IMR-90 (cell line): ENCODE results near the gene LY86. TPM values are rescaled to one million over a fixed set of nuclear protein-coding genes. Genes with fewer than 3 reads are reported as not detected.

Source experiments
- ATAC-seq: fragments of 200-7000 bp; cut with Tn5 transposase; 2 replicates; pipeline ENCODE4 v1.9.1; 2020; ENCODE audit warnings: low read depth, mild to moderate bottlenecking, moderate library complexity
- BruUV-seq: library from RNA; stranded (reverse); fragments of 400-500 nt; replicated peaks from 2 replicates; lab custom pipeline; 2021; lab: Mats Ljungman, UMichigan
- CTCF ChIA-PET: fragments of 300-600 bp; formaldehyde crosslinking; extraction: SDS; loops from one replicate; lab custom pipeline; 2021; ENCODE audit warnings: antibody characterized with exemption; lab: Yijun Ruan, JAX
- POLR2A ChIA-PET: fragments of 300-600 bp; sonication (Branson Sonifier 250); formaldehyde crosslinking; loops from one replicate; lab custom pipeline; 2022; ENCODE audit warnings: antibody characterized with exemption; ENCODE audit not compliant: unreplicated experiment; lab: Charles Lee
- DNase-seq: peaks from one replicate; pipeline ENCODE4 v3.0.0; 2013
- H2AFZ ChIP-seq: replicated peaks from 2 replicates; pipeline ENCODE3; 2013; ENCODE audit warnings: low read length, mild to moderate bottlenecking; ENCODE audit not compliant: poor library complexity
- H2AK5ac ChIP-seq: 2 replicates; pipeline ENCODE4 v1.6.1; 2013; ENCODE audit warnings: low read depth, low read length, inconsistent platforms
- H2AK9ac ChIP-seq: replicated peaks from 2 replicates; pipeline ENCODE3; 2013; ENCODE audit warnings: mild to moderate bottlenecking, low read depth, low read length, moderate library complexity; ENCODE audit not compliant: poor library complexity
- H2BK120ac ChIP-seq: 2 replicates; pipeline ENCODE4 v1.6.1; 2013; ENCODE audit warnings: low read depth, low read length, inconsistent platforms
- H2BK15ac ChIP-seq: 3 replicates; pipeline ENCODE4 v1.6.1; 2013; ENCODE audit warnings: low read depth, low read length, inconsistent platforms
- H2BK20ac ChIP-seq: 2 replicates; pipeline ENCODE4 v1.6.1; 2013; ENCODE audit warnings: low read depth, mild to moderate bottlenecking, inconsistent platforms, low read length, moderate library complexity
- H2BK5ac ChIP-seq: 2 replicates; pipeline ENCODE4 v1.6.1; 2013; ENCODE audit warnings: mild to moderate bottlenecking, low read depth, low read length, inconsistent platforms; ENCODE audit not compliant: poor library complexity, severe bottlenecking
- H3K14ac ChIP-seq: replicated peaks from 2 replicates; pipeline ENCODE4 v1.6.1; 2013; ENCODE audit warnings: low read depth, low read length, inconsistent platforms
- H3K18ac ChIP-seq: 2 replicates; pipeline ENCODE4 v1.6.1; 2013; ENCODE audit warnings: low read depth, low read length, control low read depth
- H3K23ac ChIP-seq: 2 replicates; pipeline ENCODE4 v1.6.1; 2013; ENCODE audit warnings: low read depth, low read length, inconsistent platforms
- H3K27ac ChIP-seq: 2 replicates; pipeline ENCODE4 v1.5.1; 2013; ENCODE audit warnings: mild to moderate bottlenecking, control low read depth, low read length; ENCODE audit not compliant: insufficient read depth
- H3K27me3 ChIP-seq: 2 replicates; pipeline ENCODE4 v1.6.1; 2013; ENCODE audit warnings: low read length; ENCODE audit not compliant: control insufficient read depth, insufficient read depth
- H3K36me3 ChIP-seq: 2 replicates; pipeline ENCODE4 v1.6.1; 2013; ENCODE audit warnings: low read length, mixed read lengths; ENCODE audit not compliant: control insufficient read depth, insufficient read depth
- H3K4ac ChIP-seq: 2 replicates; pipeline ENCODE4 v1.6.1; 2013; ENCODE audit warnings: low read depth, low read length, inconsistent platforms
- H3K4me1 ChIP-seq: 2 replicates; pipeline ENCODE4 v1.6.1; 2013; ENCODE audit warnings: low read length, mixed read lengths; ENCODE audit not compliant: control insufficient read depth, insufficient read depth
- H3K4me2 ChIP-seq: 2 replicates; pipeline ENCODE4 v1.6.1; 2013; ENCODE audit warnings: low read depth, mild to moderate bottlenecking, control low read depth, low read length, moderate library complexity
- H3K4me3 ChIP-seq: 2 replicates; pipeline ENCODE4 v1.5.1; 2013; ENCODE audit warnings: low read depth, mild to moderate bottlenecking, control low read depth, low read length, moderate library complexity; ENCODE audit not compliant: insufficient read depth
- H3K56ac ChIP-seq: 2 replicates; pipeline ENCODE4 v1.6.1; 2013; ENCODE audit warnings: low read length, inconsistent platforms; ENCODE audit not compliant: insufficient read depth; ENCODE audit errors: extremely low read depth
- H3K79me1 ChIP-seq, 2 experiments: 2 replicates each; pipeline ENCODE4 v1.6.1; 2013; ENCODE audit warnings: low read length in 2 of 2, inconsistent platforms in 1 of 2, low read depth in 1 of 2
- H3K9ac ChIP-seq: 2 replicates; pipeline ENCODE4 v1.6.1; 2013; ENCODE audit warnings: low read depth, low read length, control low read depth
- H3K9me1 ChIP-seq: 2 replicates; pipeline ENCODE4 v1.6.1; 2013; ENCODE audit warnings: low read length, inconsistent platforms; ENCODE audit not compliant: insufficient read depth
- H3K9me3 ChIP-seq: 2 replicates; pipeline ENCODE4 v1.6.1; 2013; ENCODE audit warnings: low read length; ENCODE audit not compliant: control insufficient read depth, insufficient read depth
- H4K20me1 ChIP-seq: 2 replicates; pipeline ENCODE4 v1.6.1; 2013; ENCODE audit warnings: low read length, inconsistent platforms; ENCODE audit not compliant: insufficient read depth
- H4K5ac ChIP-seq: 2 replicates; pipeline ENCODE4 v1.6.1; 2013; ENCODE audit warnings: mild to moderate bottlenecking, low read depth, low read length, control low read depth
- H4K8ac ChIP-seq, 2 experiments: 2 replicates each; pipeline ENCODE4 v1.6.1; 2013; ENCODE audit warnings: low read depth in 2 of 2, low read length in 2 of 2, control low read depth in 1 of 2, inconsistent platforms in 1 of 2
- H4K91ac ChIP-seq: 2 replicates; pipeline ENCODE4 v1.6.1; 2013; ENCODE audit warnings: low read depth, low read length, inconsistent platforms; ENCODE audit not compliant: insufficient read depth
- BHLHE40 ChIP-seq: fragments of 150-350 bp; IDR thresholded peaks from 2 replicates; pipeline ENCODE4 v1.6.1; 2016; ENCODE audit warnings: mild to moderate bottlenecking, low read depth, low read length
- CEBPB ChIP-seq: IDR thresholded peaks from 2 replicates; pipeline ENCODE4 v1.6.1; 2012; ENCODE audit warnings: low read depth, low read length, improper control_type of control experiment
- MAFK ChIP-seq: IDR thresholded peaks from 2 replicates; pipeline ENCODE4 v1.6.1; 2012; ENCODE audit warnings: low read depth, low read length, improper control_type of control experiment
- MAZ ChIP-seq: IDR thresholded peaks from 2 replicates; pipeline ENCODE4 v1.6.1; 2012; ENCODE audit warnings: low read depth, mild to moderate bottlenecking, low read length, improper control_type of control experiment, moderate library complexity, borderline replicate concordance
- NFE2L2 ChIP-seq: fragments of 150-350 bp; IDR thresholded peaks from 2 replicates; pipeline ENCODE4 v1.6.1; 2016; ENCODE audit warnings: low read depth, mild to moderate bottlenecking, low read length
- POLR2A ChIP-seq: IDR thresholded peaks from 2 replicates; pipeline ENCODE4 v1.6.1; 2012; ENCODE audit warnings: mild to moderate bottlenecking, low read depth, low read length
- RAD21 ChIP-seq: IDR thresholded peaks from 2 replicates; pipeline ENCODE4 v1.6.1; 2012; ENCODE audit warnings: low read length, improper control_type of control experiment
- SMC3 ChIP-seq: fragments of 150-350 bp; IDR thresholded peaks from 2 replicates; pipeline ENCODE4 v1.6.1; 2016; ENCODE audit warnings: low read depth, mild to moderate bottlenecking, antibody characterized with exemption, low read length, moderate library complexity
- WGBS, 2 experiments: methylation state at CpG; one replicate each; pipeline versions ENCODE4 v1.1.5 to v1.1.7; 2013; ENCODE audit warnings: missing lambda C conversion rate in 2 of 2; ENCODE audit not compliant: insufficient read length in 1 of 2; ENCODE audit errors: extremely low coverage in 2 of 2; 5-methylcytosine and 5-hydroxymethylcytosine counted together
- dilution Hi-C: fragments of 300-500 bp; cut with HindIII; formaldehyde crosslinking; loops from one replicate; pipeline ENCODE4 v1.14.3; 2018; ENCODE audit warnings: low sequenced_read_pairs; ENCODE audit not compliant: unreplicated experiment
- in situ Hi-C: fragments of 300-500 bp; cut with MboI; formaldehyde crosslinking; loops from 3 replicates; pipeline ENCODE4 v1.14.3; 2019; ENCODE audit warnings: low sequenced_read_pairs, inconsistent platforms, mixed read lengths
- intact Hi-C: fragments of 100-400 bp; cut with micrococcal nuclease; formaldehyde crosslinking; loops from 2 replicates; pipeline ENCODE4 v1.10.0; 2022
- polyA plus RNA-seq, 3 experiments: library from polyadenylated mRNA; depleted of rRNA; stranded (reverse); fragments of >200 nt; gene quantifications; 2 replicates each; pipeline ENCODE4 v1.2.3, GENCODE V29; 2012; ENCODE audit warnings: low replicate concordance in 1 of 3
- total RNA-seq: library from RNA; depleted of rRNA; stranded (reverse); fragments of >200 nt; gene quantifications from 2 replicates; pipeline ENCODE4 v1.2.3, GENCODE V29; 2012
- TF ChIP-seq, protein P1 (sequence below): fragments of 150-350 bp; IDR thresholded peaks from 2 replicates; pipeline ENCODE4 v1.6.1; 2016; ENCODE audit warnings: low read depth, mild to moderate bottlenecking, low read length, moderate library complexity, borderline replicate concordance

LY86 gene
- total and polyA plus RNA-seq, 2 of the 4 experiments (the other 2 are of a cell fraction): not detected

DNA sequence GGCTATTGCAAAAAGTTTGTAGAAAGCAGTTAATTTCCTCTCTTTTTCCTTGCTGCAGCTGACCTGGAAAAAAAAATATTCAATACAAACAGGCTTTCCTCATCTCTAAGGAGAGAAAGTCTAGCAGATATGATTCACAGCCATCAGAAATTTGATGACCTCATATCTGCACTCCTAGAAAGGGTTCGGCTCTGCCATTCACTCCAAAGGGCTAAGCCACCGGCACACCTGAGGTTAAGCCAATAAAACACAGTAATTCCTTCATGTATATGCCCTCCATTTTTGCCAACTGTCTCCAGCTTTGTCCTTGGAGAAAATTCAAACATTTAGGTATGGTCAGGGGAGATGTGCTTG is 18.7 kb upstream of the LY86 start:
- Histone ChIP-seq H2BK20ac (no peak overlapping the region), H3K4ac (no peak overlapping the region), H2AK5ac (no peak overlapping the region), H2BK120ac (no peak overlapping the region), H3K9ac (no peak overlapping the region), H2BK5ac (no peak overlapping the region), H4K91ac (no peak overlapping the region), H3K27me3 (no peaks in the 10 kb centered on the region), H3K23ac (no peak overlapping the region), H3K4me2 (no peak overlapping the region), H3K27ac (no peak overlapping the region), H2BK15ac (no peak overlapping the region), H3K56ac (no peak overlapping the region), H3K9me3 (no peaks in the 10 kb centered on the region), H3K14ac (no peak overlapping the region), H2AK9ac (no peak overlapping the region), H3K18ac (no peak overlapping the region), H3K4me3 (no peak overlapping the region), H4K20me1 (no peaks in the 10 kb centered on the region), H3K36me3 (no peaks in the 10 kb centered on the region), H4K5ac (no peak overlapping the region), H3K79me1 (no peaks in the 10 kb centered on the region), H4K8ac (no peak overlapping the region), H3K4me1 (no peaks in the 10 kb centered on the region), H2AFZ (no peak overlapping the region), H3K9me1 (no peaks in the 10 kb centered on the region)
- TF ChIP-seq RAD21 (no peak), NFE2L2 (no peak), MAFK (no peak), MAZ (no peak), BHLHE40 (no peak), CEBPB (no peak), POLR2A (no peak), SMC3 (no peak)
- TF ChIP-seq, protein P1, sequence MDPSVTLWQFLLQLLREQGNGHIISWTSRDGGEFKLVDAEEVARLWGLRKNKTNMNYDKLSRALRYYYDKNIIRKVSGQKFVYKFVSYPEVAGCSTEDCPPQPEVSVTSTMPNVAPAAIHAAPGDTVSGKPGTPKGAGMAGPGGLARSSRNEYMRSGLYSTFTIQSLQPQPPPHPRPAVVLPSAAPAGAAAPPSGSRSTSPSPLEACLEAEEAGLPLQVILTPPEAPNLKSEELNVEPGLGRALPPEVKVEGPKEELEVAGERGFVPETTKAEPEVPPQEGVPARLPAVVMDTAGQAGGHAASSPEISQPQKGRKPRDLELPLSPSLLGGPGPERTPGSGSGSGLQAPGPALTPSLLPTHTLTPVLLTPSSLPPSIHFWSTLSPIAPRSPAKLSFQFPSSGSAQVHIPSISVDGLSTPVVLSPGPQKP: no peak
- dilution Hi-C loops: no loop called here
- DNase-seq (no peak), ATAC-seq (no peak)
- intact Hi-C loops: no loop called here
- no TSS peak for BruUV-seq
- ChIA-PET POLR2A (no interaction called here), CTCF (no interaction called here)
- 60% methylated on average over 1 of the region's 2 CpGs; no CpG with 5 or more reads in 1 of the 2 experiments for WGBS, 2 experiments
- in situ Hi-C loops: no loop called here
